Measurements from ENCODE around the gene CLN5.
"Not testable (repeated sequence)": the region's sequence is repeated elsewhere in the genome, so short reads cannot be mapped to it uniquely, and the experiment has no call there.

CLN5 gene

GRCh38 chr13:76976490-76976889 is 15.4 kb upstream of the CLN5 start:
- no peak for DNase-seq

- DNase-seq, result no peak
These were observed 15.0 kb upstream of the CLN5 start for GRCh38 chr13:76976929-76977328.

- peak; percentile 81 for DNase-seq
These were observed 11.7 kb upstream of the CLN5 start for GRCh38 chr13:76980075-76980718.

GRCh38 chr13:76982061-76982460 is 9.8 kb upstream of the CLN5 start:
- no peak for DNase-seq

GRCh38 chr13:76983676-76984075 is 8.2 kb upstream of the CLN5 start:
- no peak for DNase-seq

- peak; percentile 85 for DNase-seq
These were observed 467 bp upstream of the CLN5 start for GRCh38 chr13:76991432-76991795.

GRCh38 chr13:76992548-76993001 is 694 bp downstream of the CLN5 start:
- DNase-seq, result no peak

- no peak for DNase-seq
These were observed 1.1 kb downstream of the CLN5 start for GRCh38 chr13:76993021-76993420.

- no peak for DNase-seq
These were observed 1.6 kb downstream of the CLN5 start for GRCh38 chr13:76993473-76993872.

GRCh38 chr13:76994281-76994680 is 2.4 kb downstream of the CLN5 start:
- no peak for DNase-seq

- no peak for DNase-seq
These were observed 8.6 kb downstream of the CLN5 start for GRCh38 chr13:77000475-77000874.

GRCh38 chr13:77001540-77001939 is 9.7 kb downstream of the CLN5 start:
- DNase-seq, result no peak

GRCh38 chr13:77001963-77002587 is 10.2 kb downstream of the CLN5 start:
- no peak for DNase-seq

GRCh38 chr13:77002590-77003190 is 10.8 kb downstream of the CLN5 start:
- DNase-seq, result no peak

- not testable (repeated sequence) for DNase-seq
These were observed 16.5 kb downstream of the CLN5 start for GRCh38 chr13:77008337-77008736.

- DNase-seq, result no peak
These were observed 17.1 kb downstream of the CLN5 start for GRCh38 chr13:77009011-77009410.

GRCh38 chr13:77009719-77010118 is 17.8 kb downstream of the CLN5 start:
- DNase-seq, result not testable (repeated sequence)

GRCh38 chr13:77013853-77014542 is 22.1 kb downstream of the CLN5 start:
- DNase-seq, result no peak

- no peak for DNase-seq
These were observed 23.2 kb downstream of the CLN5 start for GRCh38 chr13:77014906-77015685.

GRCh38 chr13:77016251-77016812 is 24.5 kb downstream of the CLN5 start:
- DNase-seq, result no peak

- DNase-seq, result no peak
These were observed 25.2 kb downstream of the CLN5 start for GRCh38 chr13:77016888-77017623.

GRCh38 chr13:77019756-77020155 is 27.9 kb downstream of the CLN5 start:
- no peak for DNase-seq

Measured in stimulated activated naive CD4-positive, alpha-beta T cell treated with Interleukin-2 at 50 U/mL for 16 hours (primary cell).